ENCODE data around the gene IDH3G. TPM values are rescaled to one million over a fixed set of nuclear protein-coding genes. Genes with fewer than 3 reads are reported as not detected.
"Not testable (repeated sequence)": the region's sequence is repeated elsewhere in the genome, so short reads cannot be mapped to it uniquely, and the experiment has no call there.

IDH3G gene
- total and polyA plus RNA-seq, 3 experiments from 2014 or later, result 54.2 to 109 (median 61.6) TPM

DNA sequence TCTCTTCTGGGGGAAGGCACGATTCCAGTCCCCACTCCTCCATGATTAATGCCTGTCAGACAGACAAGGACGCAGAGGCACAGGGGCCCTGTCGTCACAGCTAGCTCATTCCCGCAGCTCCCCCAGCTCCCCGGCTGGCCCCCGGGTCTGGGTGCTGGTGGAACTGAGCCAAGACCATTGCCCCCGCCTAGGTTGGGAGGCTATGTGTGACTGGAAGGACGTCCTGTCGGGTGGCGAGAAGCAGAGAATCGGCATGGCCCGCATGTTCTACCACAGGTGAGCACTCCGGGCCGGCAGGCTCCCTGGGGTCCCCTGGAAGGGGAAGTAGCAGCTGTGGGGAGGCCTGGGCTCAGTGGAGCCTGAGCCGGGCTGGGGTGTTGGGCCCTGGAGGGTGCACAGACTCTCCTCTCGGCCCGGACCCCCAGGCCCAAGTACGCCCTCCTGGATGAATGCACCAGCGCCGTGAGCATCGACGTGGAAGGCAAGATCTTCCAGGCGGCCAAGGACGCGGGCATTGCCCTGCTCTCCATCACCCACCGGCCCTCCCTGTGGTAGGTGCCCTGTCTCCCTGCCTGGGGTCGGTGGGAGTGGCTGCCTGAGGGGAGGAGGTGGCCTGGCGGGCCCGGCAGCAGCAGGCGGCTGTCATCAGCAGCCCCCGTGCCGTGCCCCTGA is 51.2 kb downstream of the IDH3G start:
- H3K27ac ChIP-seq (ENCODE audit: low read depth, low read length); POLR2A ChIA-PET; DNase-seq; H3K9me3 ChIP-seq (ENCODE audit: low read length); H3K36me3 Mint-ChIP-seq; H3K36me3 ChIP-seq (ENCODE audit: insufficient read depth, low read length); H3K9me3 Mint-ChIP-seq; CTCF ChIA-PET; H3K27ac Mint-ChIP-seq; H3K27me3 ChIP-seq (ENCODE audit: insufficient read depth, low read length, poor library complexity, severe bottlenecking); H3K4me3 ChIP-seq (ENCODE audit: low read length): not testable (repeated sequence)
- Mint-ChIP-seq H3K27me3 (peaks cover 3 to 22% of the 10 kb centered on the region in 2 donors), H3K4me1 (peaks cover 12 to 19% (median 13%) of the 10 kb centered on the region in 3 donors), H3K4me3 (peak overlapping the region in 1 of 7 donors; percentile 28)
- H3K4me1 ChIP-seq (ENCODE audit: insufficient read depth, low read length), result peaks cover 15% of the 10 kb centered on the region

DNA sequence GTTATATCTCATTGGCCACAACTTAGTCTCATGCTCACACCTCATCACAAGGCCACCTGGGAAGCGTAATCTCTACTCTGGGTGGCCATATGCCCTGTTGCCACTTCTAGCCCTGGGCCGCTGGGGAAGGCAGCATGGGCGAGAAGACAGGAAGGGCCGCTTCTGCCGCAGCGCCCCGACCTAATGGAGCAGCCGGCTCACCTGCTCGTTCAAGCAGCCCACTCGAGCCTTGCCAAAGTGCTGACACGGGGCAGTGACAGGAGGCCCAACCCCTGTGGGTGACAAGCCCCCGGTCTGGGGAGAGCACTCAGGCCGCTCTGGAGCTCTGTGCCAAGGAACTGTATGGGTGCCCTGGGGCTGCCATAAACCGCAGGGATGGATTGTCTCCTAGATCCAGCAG is 52.1 kb downstream of the IDH3G start:
- CTCF ChIA-PET; POLR2A ChIA-PET; H3K4me3 Mint-ChIP-seq; H3K9me3 ChIP-seq (ENCODE audit: low read length); DNase-seq; H3K27ac Mint-ChIP-seq; H3K36me3 Mint-ChIP-seq; H3K27ac ChIP-seq (ENCODE audit: low read depth, low read length); H3K27me3 ChIP-seq (ENCODE audit: insufficient read depth, low read length, poor library complexity, severe bottlenecking); H3K9me3 Mint-ChIP-seq; H3K4me3 ChIP-seq (ENCODE audit: low read length); H3K36me3 ChIP-seq (ENCODE audit: insufficient read depth, low read length): not testable (repeated sequence)
- Mint-ChIP-seq H3K4me1 (peaks cover 12 to 19% (median 13%) of the 10 kb centered on the region in 3 donors), H3K27me3 (peaks cover 3 to 22% of the 10 kb centered on the region in 2 donors)
- peaks cover 15% of the 10 kb centered on the region for H3K4me1 ChIP-seq (ENCODE audit: insufficient read depth, low read length)

DNA sequence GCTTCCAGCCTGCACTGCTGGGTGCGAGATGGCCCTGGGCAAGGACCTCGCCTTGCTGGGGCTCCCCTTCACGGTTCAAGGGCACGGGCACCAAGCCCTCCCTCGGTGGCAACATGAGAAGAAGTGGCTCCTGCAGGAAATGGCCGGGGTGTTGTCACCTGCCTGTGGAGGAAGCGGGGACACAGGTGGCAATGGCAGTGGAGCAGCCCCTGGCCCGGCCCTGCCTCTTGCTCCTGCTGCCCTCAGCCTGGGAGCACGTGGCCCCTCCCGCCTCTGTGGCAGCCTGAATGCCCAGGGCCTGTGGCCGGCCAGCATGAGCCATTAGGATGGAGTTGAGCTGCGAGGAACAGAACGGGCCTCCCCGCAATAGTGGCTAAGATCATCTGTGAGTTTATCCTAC is 52.7 kb downstream of the IDH3G start:
- no peaks in the 10 kb centered on the region for H3K27me3 ChIP-seq (ENCODE audit: insufficient read depth, low read length, poor library complexity, severe bottlenecking)
- H3K36me3 Mint-ChIP-seq, result peaks cover 0 to 3% (median 2%) of the 10 kb centered on the region in 3 donors
- ChIA-PET CTCF (no interaction called here), POLR2A (no interaction called here)
- no peaks in the 10 kb centered on the region for H3K36me3 ChIP-seq (ENCODE audit: insufficient read depth, low read length)
- H3K4me3 ChIP-seq (ENCODE audit: low read length), result no peak overlapping the region
- H3K27ac Mint-ChIP-seq, result peak overlapping the region in 2 of 8 donors; percentile 58 to 69
- H3K9me3 Mint-ChIP-seq, result no peaks in the 10 kb centered on the region
- no peak overlapping the region for H3K27ac ChIP-seq (ENCODE audit: low read depth, low read length)
- H3K27me3 Mint-ChIP-seq, result peaks cover 3 to 22% of the 10 kb centered on the region in 2 donors
- H3K4me1 Mint-ChIP-seq, result peaks cover 12 to 19% (median 13%) of the 10 kb centered on the region in 3 donors
- no peaks in the 10 kb centered on the region for H3K9me3 ChIP-seq (ENCODE audit: low read length)
- peak overlapping the region in 4 of 7 donors; percentile 50 to 82 (median 64) for H3K4me3 Mint-ChIP-seq
- DNase-seq, result no peak
- peaks cover 15% of the 10 kb centered on the region for H3K4me1 ChIP-seq (ENCODE audit: insufficient read depth, low read length)

DNA sequence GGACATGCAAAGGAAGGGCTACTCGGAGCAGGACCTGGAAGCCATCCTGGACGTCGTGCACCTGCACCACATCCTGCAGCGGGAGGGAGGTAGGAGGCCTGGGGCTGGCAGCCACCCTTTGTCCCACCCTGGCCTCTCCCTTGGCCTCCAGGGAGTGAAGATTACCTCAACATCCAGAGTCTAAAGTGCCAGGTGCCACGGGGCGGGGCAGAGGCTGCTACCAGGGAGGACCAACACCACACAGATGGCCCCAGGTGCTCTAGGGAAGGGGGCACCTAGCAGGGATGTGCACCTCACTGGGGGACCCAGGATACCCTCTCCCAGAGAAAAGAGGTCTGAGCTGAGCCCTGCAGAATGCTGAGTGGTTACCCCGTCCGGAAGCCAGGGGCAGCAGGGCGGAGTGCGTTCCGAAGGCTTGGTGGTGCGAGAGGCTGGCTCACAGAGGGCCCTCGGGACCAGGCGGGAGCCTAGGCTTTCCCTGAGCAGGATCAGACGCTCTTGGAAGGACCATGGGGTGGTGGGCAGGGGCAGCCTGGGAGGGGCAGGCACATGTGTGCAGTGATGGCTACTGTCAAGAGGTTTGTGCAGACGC is 53.4 kb downstream of the IDH3G start:
- H3K36me3 Mint-ChIP-seq, result peaks cover under 1 to 3% (median 2%) of the 10 kb centered on the region in 3 donors
- H3K27me3 Mint-ChIP-seq, result peaks cover 3 to 20% of the 10 kb centered on the region in 2 donors
- H3K9me3 Mint-ChIP-seq, result no peaks in the 10 kb centered on the region
- peak overlapping the region in 6 of 8 donors; percentile 23 to 84 (median 64) for H3K27ac Mint-ChIP-seq
- Histone ChIP-seq H3K4me1 (ENCODE audit: insufficient read depth, low read length) (peaks cover 15% of the 10 kb centered on the region), H3K27ac (ENCODE audit: low read depth, low read length) (no peak overlapping the region), H3K4me3 (ENCODE audit: low read length) (no peak overlapping the region), H3K9me3 (ENCODE audit: low read length) (no peaks in the 10 kb centered on the region), H3K27me3 (ENCODE audit: insufficient read depth, low read length, poor library complexity, severe bottlenecking) (no peaks in the 10 kb centered on the region), H3K36me3 (ENCODE audit: insufficient read depth, low read length) (no peaks in the 10 kb centered on the region)
- ChIA-PET CTCF (no interaction called here), POLR2A (no interaction called here)
- DNase-seq, result no peak
- H3K4me3 Mint-ChIP-seq, result peak overlapping the region; percentile 50 to 85 (median 65)
- peaks cover 12 to 20% (median 13%) of the 10 kb centered on the region in 3 donors for H3K4me1 Mint-ChIP-seq

DNA sequence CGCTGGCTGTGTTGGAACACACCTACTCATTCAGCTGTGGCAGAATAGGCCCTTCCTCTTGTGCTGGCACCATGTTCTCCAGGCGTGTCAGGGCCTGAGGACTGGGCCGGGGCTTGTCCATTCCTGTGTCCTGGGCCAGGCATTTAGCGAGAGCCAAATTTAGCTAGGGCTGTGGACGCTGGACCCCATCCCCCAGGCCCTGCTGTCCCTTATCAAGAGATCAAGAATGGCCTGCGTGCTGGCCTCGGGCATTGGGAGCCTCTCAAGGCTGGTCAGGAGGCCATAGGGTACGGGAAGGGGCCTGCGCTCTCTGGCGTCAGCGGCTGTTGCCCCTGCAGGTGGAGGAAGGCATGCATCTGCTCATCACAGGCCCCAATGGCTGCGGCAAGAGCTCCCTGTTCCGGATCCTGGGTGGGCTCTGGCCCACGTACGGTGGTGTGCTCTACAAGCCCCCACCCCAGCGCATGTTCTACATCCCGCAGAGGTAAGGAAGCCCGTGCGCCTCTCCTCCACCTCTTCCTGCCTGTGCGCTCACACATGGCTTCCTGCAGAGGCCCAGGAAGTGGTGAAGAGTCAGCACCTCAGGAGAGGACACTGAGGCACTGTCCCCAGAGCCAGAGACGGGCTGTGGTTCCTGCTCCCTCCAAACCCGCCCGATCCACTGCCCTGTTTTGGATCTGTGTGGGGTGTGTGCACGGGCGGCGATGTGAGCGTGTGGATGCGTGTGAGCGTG is 54.3 kb downstream of the IDH3G start:
- ChIA-PET POLR2A (no interaction called here), CTCF (no interaction called here)
- Histone ChIP-seq H3K9me3 (ENCODE audit: low read length) (no peaks in the 10 kb centered on the region), H3K4me1 (ENCODE audit: insufficient read depth, low read length) (peaks cover 15% of the 10 kb centered on the region), H3K36me3 (ENCODE audit: insufficient read depth, low read length) (no peaks in the 10 kb centered on the region), H3K27ac (ENCODE audit: low read depth, low read length) (no peak overlapping the region), H3K4me3 (ENCODE audit: low read length) (no peak overlapping the region), H3K27me3 (ENCODE audit: insufficient read depth, low read length, poor library complexity, severe bottlenecking) (no peaks in the 10 kb centered on the region)
- H3K4me3 Mint-ChIP-seq, result peak overlapping the region in 6 of 7 donors; percentile 36 to 85 (median 66)
- H3K9me3 Mint-ChIP-seq, result no peaks in the 10 kb centered on the region
- H3K27ac Mint-ChIP-seq, result peak overlapping the region in 5 of 8 donors; percentile 23 to 81 (median 66)
- peaks cover 20 to 28% (median 20%) of the 10 kb centered on the region in 3 donors for H3K4me1 Mint-ChIP-seq
- DNase-seq, result no peak
- H3K36me3 Mint-ChIP-seq, result peaks cover 2 to 6% (median 4%) of the 10 kb centered on the region in 3 donors
- H3K27me3 Mint-ChIP-seq, result peaks cover 3 to 20% of the 10 kb centered on the region in 2 donors

DNA sequence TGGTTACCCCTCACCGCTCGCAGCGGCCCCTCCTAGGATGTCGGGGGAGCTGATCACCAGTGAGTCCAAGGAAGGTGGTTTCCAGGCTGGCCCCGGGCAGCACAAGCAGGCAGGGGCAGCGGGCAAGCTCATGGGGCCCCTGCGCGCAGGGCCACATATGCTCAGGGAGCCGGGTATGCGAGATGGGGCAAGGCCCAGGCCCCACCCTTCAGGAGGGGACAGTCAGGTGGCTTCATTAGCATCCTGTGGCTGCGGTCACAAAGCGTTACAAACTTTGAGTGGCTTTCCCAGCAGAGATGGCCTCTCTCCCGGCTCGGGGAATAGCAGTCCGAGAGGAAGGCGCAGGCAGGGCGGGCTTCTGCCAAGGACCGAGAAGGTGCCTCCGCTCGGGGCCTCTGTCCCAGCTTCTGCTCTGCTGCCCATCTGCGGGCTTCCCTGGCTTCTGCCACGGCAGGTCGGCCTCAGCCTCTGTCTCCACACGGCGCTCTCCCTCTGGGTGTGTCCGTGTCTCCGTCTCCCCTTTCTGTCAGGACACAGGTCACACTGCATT is 56.0 kb downstream of the IDH3G start:
- POLR2A ChIA-PET, result no interaction called here
- Histone ChIP-seq H3K9me3 (ENCODE audit: low read length) (no peaks in the 10 kb centered on the region), H3K27ac (ENCODE audit: low read depth, low read length) (no peak overlapping the region), H3K27me3 (ENCODE audit: insufficient read depth, low read length, poor library complexity, severe bottlenecking) (no peaks in the 10 kb centered on the region), H3K4me1 (ENCODE audit: insufficient read depth, low read length) (peaks cover 15% of the 10 kb centered on the region), H3K4me3 (ENCODE audit: low read length) (no peak overlapping the region), H3K36me3 (ENCODE audit: insufficient read depth, low read length) (no peaks in the 10 kb centered on the region)
- Mint-ChIP-seq H3K4me1 (peaks cover 20 to 25% (median 22%) of the 10 kb centered on the region in 3 donors), H3K27ac (no peak overlapping the region), H3K36me3 (peaks cover 2 to 6% (median 4%) of the 10 kb centered on the region in 3 donors), H3K9me3 (no peaks in the 10 kb centered on the region), H3K4me3 (no peak overlapping the region), H3K27me3 (peaks cover 0 to 17% of the 10 kb centered on the region in 2 donors)
- CTCF ChIA-PET, result no interaction called here
- DNase-seq, result no peak

DNA sequence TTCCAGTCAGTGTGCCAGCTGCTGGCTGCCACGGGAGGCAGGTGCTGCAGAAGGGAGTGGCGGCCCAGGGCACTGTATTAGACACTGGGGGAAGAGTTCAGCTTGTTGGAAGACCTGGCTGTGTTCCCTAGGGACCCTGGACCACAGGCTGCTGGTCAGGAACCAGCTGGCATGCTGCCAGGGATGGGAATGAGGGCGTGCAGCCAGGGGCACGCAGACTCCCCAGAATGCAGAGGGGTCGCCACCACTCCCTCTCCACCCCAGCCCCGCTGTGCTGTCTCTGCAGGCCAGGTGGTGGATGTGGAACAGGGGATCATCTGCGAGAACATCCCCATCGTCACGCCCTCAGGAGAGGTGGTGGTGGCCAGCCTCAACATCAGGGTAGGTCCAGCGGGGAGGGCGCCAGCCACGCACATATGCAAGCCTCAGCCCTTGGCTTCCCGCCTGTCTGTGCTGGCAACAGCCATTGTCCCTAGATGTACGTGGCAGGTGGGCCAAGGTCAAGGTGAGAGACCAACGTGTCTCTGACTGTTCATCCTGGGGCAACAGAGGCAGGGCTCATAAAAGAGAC is 57.2 kb downstream of the IDH3G start:
- peaks cover 2 to 6% (median 4%) of the 10 kb centered on the region in 3 donors for H3K36me3 Mint-ChIP-seq
- CTCF ChIA-PET, result no interaction called here
- H3K27ac ChIP-seq (ENCODE audit: low read depth, low read length), result no peak overlapping the region
- H3K27me3 ChIP-seq (ENCODE audit: insufficient read depth, low read length, poor library complexity, severe bottlenecking), result no peaks in the 10 kb centered on the region
- no peak for DNase-seq
- no peaks in the 10 kb centered on the region for H3K9me3 ChIP-seq (ENCODE audit: low read length)
- H3K27ac Mint-ChIP-seq, result no peak overlapping the region
- no peaks in the 10 kb centered on the region for H3K36me3 ChIP-seq (ENCODE audit: insufficient read depth, low read length)
- H3K27me3 Mint-ChIP-seq, result peaks cover 0 to 13% of the 10 kb centered on the region in 2 donors
- H3K9me3 Mint-ChIP-seq, result no peaks in the 10 kb centered on the region
- H3K4me1 Mint-ChIP-seq, result peaks cover 20 to 25% (median 22%) of the 10 kb centered on the region in 3 donors
- no peak overlapping the region for H3K4me3 Mint-ChIP-seq
- peaks cover 15% of the 10 kb centered on the region for H3K4me1 ChIP-seq (ENCODE audit: insufficient read depth, low read length)
- no peak overlapping the region for H3K4me3 ChIP-seq (ENCODE audit: low read length)
- POLR2A ChIA-PET, result no interaction called here

All from CD8-positive, alpha-beta memory T cell (primary cell).